ENCODE measurements around the gene DNASE1L2. TPM values are rescaled to one million over a fixed set of nuclear protein-coding genes. Genes with fewer than 3 reads are reported as not detected.

Gene DNASE1L2
- total RNA-seq, 2 donors from 2014 or later = 0.35 to 1.3 TPM

- Histone ChIP-seq H3K4me3 (ENCODE audit: low read length) (no peak overlapping the region), H3K9ac (ENCODE audit: extremely low read depth, low read length, poor library complexity, severe bottlenecking) (no peak overlapping the region), H3K27ac (ENCODE audit: low read depth, low read length) (no peak overlapping the region), H3K36me3 (ENCODE audit: control insufficient read depth, insufficient read depth, low read length) (peaks cover 32% of the 10 kb centered on the region), H3K9me3 (ENCODE audit: control insufficient read depth, low read length) (no peaks in the 10 kb centered on the region), H3K4me1 (ENCODE audit: control insufficient read depth, insufficient read depth, low read length) (peaks cover 3% of the 10 kb centered on the region), H3K27me3 (ENCODE audit: control insufficient read depth, insufficient read depth, low read length, poor library complexity, severe bottlenecking) (no peaks in the 10 kb centered on the region)
- TF ChIP-seq CTCF (conservative IDR thresholded peaks at IDR 0.05) = no peak
- peaks cover 14% of the 10 kb centered on the region for H3K4me1 Mint-ChIP-seq
- no peaks in the 10 kb centered on the region for H3K27me3 Mint-ChIP-seq (ENCODE audit: insufficient read depth)
- H3K36me3 Mint-ChIP-seq (ENCODE audit: low read depth) = peaks cover 34% of the 10 kb centered on the region
- no peaks in the 10 kb centered on the region for H3K9me3 Mint-ChIP-seq
- 91 to 94% methylated on average over 11 to 17 of the region's 17 CpGs for WGBS, 2 experiments (ENCODE audit: insufficient coverage in 1 of 2, insufficient read length in 1 of 2)
- H3K27ac Mint-ChIP-seq = no peak overlapping the region
- H3K4me3 Mint-ChIP-seq = no peak overlapping the region
- DNase-seq = no peak
Observed at GRCh38 chr16:2210009-2210332, 26.3 kb upstream of the DNASE1L2 start.

GRCh38 chr16:2210386-2211365 lies 25.6 kb upstream of the DNASE1L2 start, which contains the start of gene BRICD5:
TSS of gene BRICD5 (minus strand) at chr16:2210863. CDS start at chr16:2210833, 30 bp downstream.
- H3K4me1 Mint-ChIP-seq = peaks cover 14% of the 10 kb centered on the region
- no peaks in the 10 kb centered on the region for H3K27me3 ChIP-seq (ENCODE audit: control insufficient read depth, insufficient read depth, low read length, poor library complexity, severe bottlenecking)
- H3K9me3 Mint-ChIP-seq = no peaks in the 10 kb centered on the region
- peaks cover 34% of the 10 kb centered on the region for H3K36me3 Mint-ChIP-seq (ENCODE audit: low read depth)
- H3K36me3 ChIP-seq (ENCODE audit: control insufficient read depth, insufficient read depth, low read length) = peaks cover 32% of the 10 kb centered on the region
- DNase-seq = peak; percentile 64
- H3K27me3 Mint-ChIP-seq (ENCODE audit: insufficient read depth) = no peaks in the 10 kb centered on the region
- H3K27ac ChIP-seq (ENCODE audit: low read depth, low read length) = no peak within 1 kb of the TSS
- H3K27ac Mint-ChIP-seq = peak within 1 kb of the TSS; percentile 41
- H3K4me3 ChIP-seq (ENCODE audit: low read length) = no peak within 1 kb of the TSS
- H3K9ac ChIP-seq (ENCODE audit: extremely low read depth, low read length, poor library complexity, severe bottlenecking) = no peak within 1 kb of the TSS
- H3K4me3 Mint-ChIP-seq = no peak within 1 kb of the TSS
- no peaks in the 10 kb centered on the region for H3K9me3 ChIP-seq (ENCODE audit: control insufficient read depth, low read length)
- TF ChIP-seq CTCF (conservative IDR thresholded peaks at IDR 0.05) = no peak
- 87 to 91% methylated on average over 10 to 24 of the region's 24 CpGs for WGBS, 2 experiments (ENCODE audit: insufficient coverage in 1 of 2, insufficient read length in 1 of 2)
- H3K4me1 ChIP-seq (ENCODE audit: control insufficient read depth, insufficient read depth, low read length) = peaks cover 3% of the 10 kb centered on the region

- Histone ChIP-seq H3K9me3 (ENCODE audit: control insufficient read depth, low read length) (no peaks in the 10 kb centered on the region), H3K27ac (ENCODE audit: low read depth, low read length) (no peak overlapping the region), H3K4me1 (ENCODE audit: control insufficient read depth, insufficient read depth, low read length) (peaks cover 3% of the 10 kb centered on the region), H3K9ac (ENCODE audit: extremely low read depth, low read length, poor library complexity, severe bottlenecking) (no peak overlapping the region), H3K4me3 (ENCODE audit: low read length) (no peak overlapping the region), H3K27me3 (ENCODE audit: control insufficient read depth, insufficient read depth, low read length, poor library complexity, severe bottlenecking) (no peaks in the 10 kb centered on the region), H3K36me3 (ENCODE audit: control insufficient read depth, insufficient read depth, low read length) (peaks cover 32% of the 10 kb centered on the region)
- Mint-ChIP-seq H3K36me3 (ENCODE audit: low read depth) (peaks cover 29% of the 10 kb centered on the region), H3K27me3 (ENCODE audit: insufficient read depth) (no peaks in the 10 kb centered on the region), H3K27ac (peak overlapping the region; percentile 41), H3K4me1 (peaks cover 12% of the 10 kb centered on the region), H3K9me3 (no peaks in the 10 kb centered on the region), H3K4me3 (no peak overlapping the region)
- no peak for TF ChIP-seq CTCF (conservative IDR thresholded peaks at IDR 0.05)
- no peak for DNase-seq
- WGBS, 2 experiments (ENCODE audit: insufficient coverage in 1 of 2, insufficient read length in 1 of 2) = 88 to 96% methylated on average over 5 to 11 of the region's 11 CpGs
Observed at GRCh38 chr16:2211923-2212347, 24.3 kb upstream of the DNASE1L2 start.
